Measurements from ENCODE around the gene PRMT2.
"Not testable (repeated sequence)": the region's sequence is repeated elsewhere in the genome, so short reads cannot be mapped to it uniquely, and the experiment has no call there.

The PRMT2 gene

GRCh38 chr21:46617267-46618051 is 18.0 kb upstream of the PRMT2 start:
- no peak for DNase-seq (ENCODE audit: low spot score)

DNA sequence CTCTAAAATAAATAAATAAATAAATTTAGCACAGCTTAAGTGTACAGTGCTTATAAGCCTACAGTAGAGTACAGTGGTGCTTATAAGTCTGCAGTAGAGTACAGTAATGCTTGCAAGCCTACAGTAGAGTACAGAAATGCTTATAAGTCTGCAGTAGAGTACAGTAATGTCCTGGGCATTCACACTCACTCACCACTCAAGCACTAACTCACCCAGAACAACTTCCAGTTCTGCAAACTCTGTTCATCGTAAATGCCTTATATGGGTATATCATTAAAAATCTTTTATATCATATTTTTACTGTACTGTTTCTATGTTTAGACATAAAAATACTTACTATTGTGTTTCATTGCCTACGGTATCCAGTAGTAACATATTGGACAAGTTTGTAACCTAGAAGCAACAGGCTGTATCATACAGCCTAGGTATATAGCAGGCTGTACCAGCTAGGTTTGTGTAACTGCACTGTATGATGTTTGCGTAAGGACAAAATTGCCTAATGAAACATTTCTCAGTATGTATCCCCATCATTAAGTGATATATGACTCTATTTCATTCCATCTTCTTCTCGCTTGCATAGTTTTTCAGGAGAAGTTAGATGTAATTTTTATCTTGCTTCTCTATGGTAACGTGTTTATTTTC is 16.6 kb upstream of the PRMT2 start:
- DNase-seq (ENCODE audit: low spot score) = no peak

- DNase-seq (ENCODE audit: low spot score) = no peak
Measured at GRCh38 chr21:46619846-46620245, 15.6 kb upstream of the PRMT2 start.

- DNase-seq (ENCODE audit: low spot score) = no peak
Measured at GRCh38 chr21:46620846-46621245, 14.6 kb upstream of the PRMT2 start.

- DNase-seq (ENCODE audit: low spot score) = no peak
Measured at GRCh38 chr21:46621457-46622182, 13.9 kb upstream of the PRMT2 start.

GRCh38 chr21:46622226-46622625 is 13.2 kb upstream of the PRMT2 start:
- DNase-seq (ENCODE audit: low spot score) = no peak

- no peak for DNase-seq (ENCODE audit: low spot score)
Measured at GRCh38 chr21:46624050-46624449, 11.4 kb upstream of the PRMT2 start.

DNA sequence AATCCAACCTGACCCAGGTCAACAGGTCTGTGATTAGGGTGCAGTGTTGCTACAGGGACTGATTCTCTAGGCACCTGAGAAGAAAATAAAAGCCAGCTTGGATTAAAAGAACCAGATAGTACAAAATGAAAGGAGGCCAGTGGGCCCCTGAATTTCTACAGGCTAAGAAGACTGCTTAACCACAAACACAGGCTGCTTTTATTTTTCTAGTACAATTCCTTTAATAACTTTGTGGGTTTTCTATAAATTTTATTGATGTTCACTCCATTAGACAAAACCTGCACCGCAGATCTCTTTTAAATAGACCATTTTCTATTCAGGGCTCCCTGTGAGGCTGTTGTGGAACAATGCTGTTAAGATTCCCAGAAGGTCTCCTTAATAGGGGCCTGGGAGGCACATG is 9.7 kb upstream of the PRMT2 start:
- no peak for DNase-seq (ENCODE audit: low spot score)

- no peak for DNase-seq (ENCODE audit: low spot score)
Measured at GRCh38 chr21:46626536-46626935, 8.9 kb upstream of the PRMT2 start.

GRCh38 chr21:46626975-46627501 is 8.4 kb upstream of the PRMT2 start:
- DNase-seq (ENCODE audit: low spot score) = no peak

GRCh38 chr21:46627726-46628125 is 7.7 kb upstream of the PRMT2 start:
- DNase-seq (ENCODE audit: low spot score) = no peak

DNA sequence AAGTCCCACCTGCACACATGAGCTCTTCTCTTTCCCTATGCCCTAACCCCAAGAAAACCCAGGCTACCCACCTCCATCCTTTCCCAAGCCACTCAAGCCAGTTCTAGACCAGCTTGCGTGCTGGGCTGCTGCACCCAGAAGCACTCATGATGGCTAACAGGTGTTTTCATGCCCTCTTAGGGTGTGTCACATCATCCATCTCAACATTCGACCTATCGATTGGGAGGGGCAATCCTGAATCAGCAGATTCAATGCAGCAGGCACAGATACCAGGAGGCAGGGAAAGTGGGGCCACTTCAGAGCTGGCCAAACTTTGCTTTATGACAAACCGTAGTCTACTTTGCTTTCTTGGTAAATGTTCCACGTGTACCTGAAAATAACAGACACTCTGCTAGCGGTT is 6.6 kb upstream of the PRMT2 start:
- no peak for DNase-seq (ENCODE audit: low spot score)

DNA sequence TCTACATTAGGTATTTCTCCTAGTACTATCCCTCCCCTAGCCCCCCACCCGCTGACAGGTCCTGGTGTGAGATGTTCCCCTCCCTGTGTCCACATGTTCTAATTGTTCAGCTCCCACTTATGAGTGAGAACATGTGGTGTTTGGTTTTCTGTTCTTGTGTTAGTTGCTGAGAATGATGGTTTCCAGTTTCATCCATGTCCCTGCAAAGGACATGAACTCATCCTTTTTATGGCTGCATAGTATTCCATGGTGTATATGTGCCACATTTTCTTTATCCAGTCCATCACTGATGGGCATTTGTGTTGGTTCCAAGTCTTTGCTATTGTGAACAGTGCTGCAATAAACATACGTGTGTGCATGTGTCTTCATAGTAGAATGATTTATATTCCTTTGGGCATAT is 4.6 kb upstream of the PRMT2 start:
- DNase-seq (ENCODE audit: low spot score) = not testable (repeated sequence)

- no peak for DNase-seq (ENCODE audit: low spot score)
Measured at GRCh38 chr21:46633566-46633965, 1.9 kb upstream of the PRMT2 start.

DNA sequence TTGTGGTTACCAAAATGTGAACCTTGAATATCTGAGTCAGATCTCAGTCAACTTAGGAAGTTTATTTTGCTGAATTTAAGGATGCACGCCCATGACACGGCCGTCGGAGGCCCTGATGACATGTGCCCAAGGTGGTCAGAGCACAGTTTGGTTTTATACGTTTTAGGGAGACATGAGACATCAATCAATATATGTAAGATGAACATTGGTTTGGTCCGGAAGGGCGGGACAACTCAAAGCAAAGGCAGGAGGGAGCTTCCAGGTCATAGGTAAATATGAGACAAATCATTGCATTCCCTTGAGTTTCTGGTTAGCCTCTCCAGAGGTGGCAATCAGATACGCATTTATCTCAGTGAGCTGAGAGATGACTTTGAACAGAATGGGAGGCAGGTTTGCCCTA is 1.0 kb upstream of the PRMT2 start:
- DNase-seq (ENCODE audit: low spot score) = no peak

GRCh38 chr21:46634966-46635323 is 529 bp upstream of the PRMT2 start:
- peak; percentile 39 for DNase-seq (ENCODE audit: low spot score)

DNA sequence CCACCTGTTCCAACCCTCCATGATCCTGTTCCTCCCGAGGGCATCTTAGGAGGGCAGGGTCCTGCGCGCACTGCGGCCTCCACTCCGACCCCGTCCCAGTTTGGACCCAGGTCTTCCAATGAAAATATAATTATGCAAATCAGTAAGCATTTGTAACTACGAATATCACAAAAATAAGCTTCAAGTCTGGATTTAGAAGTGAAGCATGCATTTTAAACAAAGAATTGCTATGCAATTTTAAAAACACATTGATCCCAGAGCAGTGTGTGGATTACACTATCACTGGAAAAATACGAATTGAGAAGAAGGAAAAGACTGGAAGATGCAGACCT is 673 bp downstream of the PRMT2 start:
- no peak for DNase-seq (ENCODE audit: low spot score)

DNA sequence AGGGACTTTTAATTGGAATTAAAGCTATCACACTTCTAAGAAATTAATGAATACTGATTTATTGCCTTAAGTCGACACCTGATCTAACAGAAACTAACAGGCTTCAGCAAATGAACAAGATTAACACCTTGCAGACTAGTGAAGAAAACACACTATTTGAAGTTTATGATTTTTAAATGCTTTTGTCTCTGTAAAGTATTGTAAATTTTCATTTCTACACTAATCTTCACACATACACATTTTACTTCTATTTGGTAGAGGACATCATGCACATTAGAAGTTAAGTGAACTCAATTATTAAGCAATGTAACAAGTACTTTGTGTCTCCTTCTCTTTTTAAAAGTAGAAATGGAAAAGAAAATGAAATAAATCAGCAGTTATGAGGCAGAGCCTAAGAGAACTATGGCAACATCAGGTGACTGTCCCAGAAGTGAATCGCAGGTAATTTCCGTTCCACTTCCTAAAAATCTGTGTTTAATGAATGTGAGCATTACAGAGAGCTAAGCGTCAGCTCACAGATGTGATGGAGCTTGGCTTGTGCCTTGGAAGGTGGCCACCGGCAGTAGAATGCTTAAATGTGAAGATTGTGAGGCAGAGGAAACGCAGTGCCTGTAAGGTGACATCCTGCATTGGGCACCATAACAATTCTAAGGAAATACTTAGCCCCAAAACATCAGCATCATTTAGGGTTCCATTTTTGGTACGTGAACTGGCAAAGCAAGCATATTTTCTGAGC is 1.2 kb downstream of the PRMT2 start:
- no peak for DNase-seq (ENCODE audit: low spot score)

GRCh38 chr21:46637952-46638746 is 2.7 kb downstream of the PRMT2 start:
- no peak for DNase-seq (ENCODE audit: low spot score)

GRCh38 chr21:46639489-46640386 is 4.3 kb downstream of the PRMT2 start:
- DNase-seq (ENCODE audit: low spot score) = no peak

DNA sequence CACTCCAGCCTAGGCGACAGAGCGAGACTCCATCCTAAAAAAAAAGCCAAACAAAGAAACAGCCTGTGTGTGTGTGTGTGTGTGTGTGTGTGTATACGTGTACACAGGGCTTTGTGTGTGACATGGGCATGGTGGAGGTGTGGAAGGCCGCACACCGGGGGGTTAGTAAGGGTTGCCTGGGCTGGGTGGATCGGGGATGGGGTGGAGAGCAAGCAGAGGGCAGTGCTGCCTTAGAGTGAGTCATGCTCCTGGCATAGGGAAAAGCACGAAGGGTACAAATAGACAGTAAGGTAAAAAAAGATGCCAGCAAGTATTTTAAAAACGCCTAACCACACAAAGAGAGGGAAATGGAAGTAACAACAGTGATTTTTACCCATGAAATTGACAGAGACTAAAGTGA is 6.2 kb downstream of the PRMT2 start:
- DNase-seq (ENCODE audit: low spot score) = no peak

Data from HuH-7.5 (cell line).